ENCODE measurements around the gene CORO2B.

CORO2B gene

DNA sequence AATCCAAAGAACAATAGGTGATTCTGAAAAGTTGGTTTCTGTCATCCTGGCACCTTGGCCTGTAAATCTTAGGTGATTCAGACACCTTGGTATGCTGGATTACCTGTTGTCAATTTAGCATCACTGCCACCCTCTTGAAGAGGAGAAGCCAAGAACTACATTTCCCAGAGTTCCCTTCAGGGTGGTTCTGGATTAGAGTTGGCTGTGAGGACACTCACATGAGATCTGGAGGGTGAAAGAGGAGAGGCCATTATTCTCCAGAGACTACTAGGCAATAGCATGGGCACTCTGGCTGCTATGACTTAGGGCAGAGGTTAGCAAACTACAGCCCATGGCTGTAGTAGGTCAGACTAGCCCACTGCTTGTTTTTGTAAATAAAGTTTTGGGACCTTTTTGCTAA lies 41.7 kb upstream of the CORO2B start:
- no peak overlapping the region for H3K4me2 ChIP-seq (ENCODE audit: insufficient read depth, low read length)
- H3K27ac ChIP-seq (ENCODE audit: low read length), result no peak overlapping the region
- no peaks in the 10 kb centered on the region for H3K36me3 ChIP-seq (ENCODE audit: insufficient read depth, low read length)
- no peaks in the 10 kb centered on the region for H4K20me1 ChIP-seq (ENCODE audit: insufficient read depth, low read length)
- H3K4me1 ChIP-seq (ENCODE audit: insufficient read depth, low read length), result no peaks in the 10 kb centered on the region
- ATAC-seq (ENCODE audit: insufficient read depth, low read depth) (no peak), DNase-seq (no peak)
- no peak overlapping the region for H3K4me3 ChIP-seq (ENCODE audit: low read depth in 1 of 2, low read length in 2 of 2)
- H3K27me3 ChIP-seq (ENCODE audit: insufficient read depth, low read length, poor library complexity), result peaks cover 4% of the 10 kb centered on the region
- H3K79me2 ChIP-seq (ENCODE audit: insufficient read depth, low read length), result no peaks in the 10 kb centered on the region
- TF ChIP-seq EZH2 (IDR thresholded peaks at IDR 0.05; ENCODE audit: borderline replicate concordance, low read depth, low read length, severe bottlenecking), result no peak
- TF ChIP-seq, protein P1, sequence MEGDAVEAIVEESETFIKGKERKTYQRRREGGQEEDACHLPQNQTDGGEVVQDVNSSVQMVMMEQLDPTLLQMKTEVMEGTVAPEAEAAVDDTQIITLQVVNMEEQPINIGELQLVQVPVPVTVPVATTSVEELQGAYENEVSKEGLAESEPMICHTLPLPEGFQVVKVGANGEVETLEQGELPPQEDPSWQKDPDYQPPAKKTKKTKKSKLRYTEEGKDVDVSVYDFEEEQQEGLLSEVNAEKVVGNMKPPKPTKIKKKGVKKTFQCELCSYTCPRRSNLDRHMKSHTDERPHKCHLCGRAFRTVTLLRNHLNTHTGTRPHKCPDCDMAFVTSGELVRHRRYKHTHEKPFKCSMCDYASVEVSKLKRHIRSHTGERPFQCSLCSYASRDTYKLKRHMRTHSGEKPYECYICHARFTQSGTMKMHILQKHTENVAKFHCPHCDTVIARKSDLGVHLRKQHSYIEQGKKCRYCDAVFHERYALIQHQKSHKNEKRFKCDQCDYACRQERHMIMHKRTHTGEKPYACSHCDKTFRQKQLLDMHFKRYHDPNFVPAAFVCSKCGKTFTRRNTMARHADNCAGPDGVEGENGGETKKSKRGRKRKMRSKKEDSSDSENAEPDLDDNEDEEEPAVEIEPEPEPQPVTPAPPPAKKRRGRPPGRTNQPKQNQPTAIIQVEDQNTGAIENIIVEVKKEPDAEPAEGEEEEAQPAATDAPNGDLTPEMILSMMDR (IDR thresholded peaks at IDR 0.05; ENCODE audit: borderline replicate concordance, extremely low read depth, low read length, poor library complexity, severe bottlenecking), result no peak
- no peak overlapping the region for H2AFZ ChIP-seq (ENCODE audit: low read depth, low read length)
- H3K9ac ChIP-seq (ENCODE audit: low read depth, low read length), result no peak overlapping the region
- H3K9me3 ChIP-seq (ENCODE audit: insufficient read depth, low read length, severe bottlenecking), result no peaks in the 10 kb centered on the region

- H4K20me1 ChIP-seq (ENCODE audit: insufficient read depth, low read length), result no peaks in the 10 kb centered on the region
- H3K4me3 ChIP-seq (ENCODE audit: low read depth in 1 of 2, low read length in 2 of 2), result no peak overlapping the region
- ATAC-seq (ENCODE audit: insufficient read depth, low read depth), result no peak
- no peak for DNase-seq
- H3K79me2 ChIP-seq (ENCODE audit: insufficient read depth, low read length), result no peaks in the 10 kb centered on the region
- H3K9ac ChIP-seq (ENCODE audit: low read depth, low read length), result no peak overlapping the region
- no peaks in the 10 kb centered on the region for H3K36me3 ChIP-seq (ENCODE audit: insufficient read depth, low read length)
- peaks cover 4% of the 10 kb centered on the region for H3K27me3 ChIP-seq (ENCODE audit: insufficient read depth, low read length, poor library complexity)
- H2AFZ ChIP-seq (ENCODE audit: low read depth, low read length), result no peak overlapping the region
- H3K4me1 ChIP-seq (ENCODE audit: insufficient read depth, low read length), result no peaks in the 10 kb centered on the region
- H3K27ac ChIP-seq (ENCODE audit: low read length), result no peak overlapping the region
- no peak for TF ChIP-seq EZH2 (IDR thresholded peaks at IDR 0.05; ENCODE audit: borderline replicate concordance, low read depth, low read length, severe bottlenecking)
- TF ChIP-seq, protein P1 (IDR thresholded peaks at IDR 0.05; ENCODE audit: borderline replicate concordance, extremely low read depth, low read length, poor library complexity, severe bottlenecking), result no peak
- H3K9me3 ChIP-seq (ENCODE audit: insufficient read depth, low read length, severe bottlenecking), result no peaks in the 10 kb centered on the region
- H3K4me2 ChIP-seq (ENCODE audit: insufficient read depth, low read length), result no peak overlapping the region
Measured at GRCh38 chr15:68537506-68537905, 41.3 kb upstream of the CORO2B start.

GRCh38 chr15:68538311-68538710 lies 40.5 kb upstream of the CORO2B start:
- H3K27me3 ChIP-seq (ENCODE audit: insufficient read depth, low read length, poor library complexity), result peaks cover 4% of the 10 kb centered on the region
- DNase-seq, result no peak
- H4K20me1 ChIP-seq (ENCODE audit: insufficient read depth, low read length), result no peaks in the 10 kb centered on the region
- no peak for TF ChIP-seq EZH2 (IDR thresholded peaks at IDR 0.05; ENCODE audit: borderline replicate concordance, low read depth, low read length, severe bottlenecking)
- TF ChIP-seq, protein P1 (IDR thresholded peaks at IDR 0.05; ENCODE audit: borderline replicate concordance, extremely low read depth, low read length, poor library complexity, severe bottlenecking), result no peak
- no peak overlapping the region for H3K4me3 ChIP-seq (ENCODE audit: low read depth in 1 of 2, low read length in 2 of 2)
- no peaks in the 10 kb centered on the region for H3K9me3 ChIP-seq (ENCODE audit: insufficient read depth, low read length, severe bottlenecking)
- no peaks in the 10 kb centered on the region for H3K36me3 ChIP-seq (ENCODE audit: insufficient read depth, low read length)
- H2AFZ ChIP-seq (ENCODE audit: low read depth, low read length), result no peak overlapping the region
- H3K9ac ChIP-seq (ENCODE audit: low read depth, low read length), result no peak overlapping the region
- no peaks in the 10 kb centered on the region for H3K4me1 ChIP-seq (ENCODE audit: insufficient read depth, low read length)
- H3K79me2 ChIP-seq (ENCODE audit: insufficient read depth, low read length), result no peaks in the 10 kb centered on the region
- H3K4me2 ChIP-seq (ENCODE audit: insufficient read depth, low read length), result no peak overlapping the region
- H3K27ac ChIP-seq (ENCODE audit: low read length), result no peak overlapping the region
- no peak for ATAC-seq (ENCODE audit: insufficient read depth, low read depth)

DNA sequence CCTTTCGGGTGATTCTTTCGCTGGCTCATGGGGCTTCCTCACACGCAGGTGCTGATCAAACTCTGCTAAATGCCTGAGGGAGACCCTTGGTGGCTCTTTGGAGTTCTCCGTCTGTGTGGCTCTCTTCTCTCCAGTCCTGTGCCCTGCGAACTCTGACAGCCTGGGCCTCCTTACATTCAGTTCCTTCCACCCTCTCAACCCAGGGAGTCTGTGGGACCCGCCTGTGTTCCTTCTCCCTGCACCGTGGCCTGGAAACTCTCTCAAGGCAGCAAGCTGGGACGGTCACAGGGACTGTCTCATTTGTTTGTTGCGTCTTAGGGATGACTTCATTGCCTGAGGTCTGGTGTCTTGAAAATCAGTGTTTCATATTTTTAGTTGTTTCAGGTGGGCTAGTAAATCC lies 37.0 kb upstream of the CORO2B start:
- no peaks in the 10 kb centered on the region for H3K27me3 ChIP-seq (ENCODE audit: insufficient read depth, low read length, poor library complexity)

More for the DNA sequence above, 37.0 kb upstream of the CORO2B start:
- DNase-seq (no peak), ATAC-seq (ENCODE audit: insufficient read depth, low read depth) (no peak)
- no peak overlapping the region for H2AFZ ChIP-seq (ENCODE audit: low read depth, low read length)
- no peaks in the 10 kb centered on the region for H3K79me2 ChIP-seq (ENCODE audit: insufficient read depth, low read length)
- H3K36me3 ChIP-seq (ENCODE audit: insufficient read depth, low read length), result no peaks in the 10 kb centered on the region
- H3K9me3 ChIP-seq (ENCODE audit: insufficient read depth, low read length, severe bottlenecking), result no peaks in the 10 kb centered on the region
- no peaks in the 10 kb centered on the region for H3K4me1 ChIP-seq (ENCODE audit: insufficient read depth, low read length)
- no peak overlapping the region for H3K9ac ChIP-seq (ENCODE audit: low read depth, low read length)
- H3K27ac ChIP-seq (ENCODE audit: low read length), result no peak overlapping the region
- no peak overlapping the region for H3K4me3 ChIP-seq (ENCODE audit: low read depth in 1 of 2, low read length in 2 of 2)
- TF ChIP-seq, protein P1 (IDR thresholded peaks at IDR 0.05; ENCODE audit: borderline replicate concordance, extremely low read depth, low read length, poor library complexity, severe bottlenecking), result no peak
- TF ChIP-seq EZH2 (IDR thresholded peaks at IDR 0.05; ENCODE audit: borderline replicate concordance, low read depth, low read length, severe bottlenecking), result no peak
- no peak overlapping the region for H3K4me2 ChIP-seq (ENCODE audit: insufficient read depth, low read length)
- no peaks in the 10 kb centered on the region for H4K20me1 ChIP-seq (ENCODE audit: insufficient read depth, low read length)

Measured in DND-41 (cell line).